ENCODE data around the gene SLIT1. TPM values are rescaled to one million over a fixed set of nuclear protein-coding genes. Genes with fewer than 3 reads are reported as not detected.
A peak's percentile ranks its signal among the peaks of the same experiment; 100 is the strongest.

The SLIT1 gene
- total RNA-seq, 1 donor = under 0.01 TPM

DNA sequence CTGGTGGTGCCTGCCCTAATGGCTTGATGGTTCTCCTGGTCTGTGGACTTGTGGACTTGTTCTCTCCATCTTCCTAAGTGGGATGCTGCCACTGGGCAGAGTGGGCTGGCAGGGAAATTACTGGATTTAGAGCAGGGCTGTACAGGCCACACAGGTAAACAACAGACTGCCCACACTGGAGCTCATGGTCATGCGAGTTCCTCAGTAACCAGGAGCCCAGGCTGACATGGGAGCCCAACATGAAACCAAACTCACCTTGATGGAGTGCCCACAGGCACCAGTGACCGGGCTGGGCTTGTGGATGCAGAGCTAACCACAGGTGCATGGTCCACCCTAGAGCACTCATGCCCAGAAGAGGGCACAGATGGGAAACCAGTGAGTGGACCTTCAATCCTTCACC lies 116.7 kb downstream of the SLIT1 start:
- no peak for DNase-seq (ENCODE audit: low read depth in 2 of 3, low spot score in 2 of 3)

DNA sequence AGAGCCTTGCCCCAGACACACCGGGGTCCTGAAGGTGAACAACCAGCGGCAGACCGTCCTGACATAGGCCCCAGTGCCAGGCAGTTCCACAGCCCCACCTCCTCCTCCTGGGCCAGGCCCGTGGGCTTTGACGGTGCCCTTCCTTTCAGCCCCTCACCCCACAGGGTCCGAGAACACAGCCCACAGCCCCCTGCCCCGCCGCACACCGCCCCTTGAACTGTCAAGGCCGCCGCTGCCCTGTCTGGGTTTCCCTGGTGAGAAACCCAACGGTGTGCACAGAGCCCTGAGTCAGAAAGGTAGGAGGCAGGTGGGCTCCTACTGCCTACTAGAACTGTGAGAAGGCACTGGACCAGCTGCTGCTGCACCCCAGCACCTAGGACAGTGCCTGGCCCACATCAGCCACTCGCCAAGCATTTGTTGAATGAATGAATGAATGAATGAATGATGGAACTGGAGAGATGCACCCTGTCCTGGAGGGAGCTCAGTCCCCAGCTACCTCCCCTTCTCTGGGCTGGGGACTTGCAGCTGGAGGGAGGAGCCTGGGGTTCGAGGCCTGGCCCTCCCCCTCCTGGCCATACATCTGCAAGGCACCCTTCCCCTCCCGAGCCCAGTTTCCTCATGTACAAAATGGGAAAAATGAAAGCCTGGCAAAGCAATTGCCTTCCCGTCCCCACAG lies 117.9 kb downstream of the SLIT1 start:
- DNase-seq (ENCODE audit: low read depth in 2 of 3, low spot score in 2 of 3) = peak in 1 of 3 donors; percentile 6

DNA sequence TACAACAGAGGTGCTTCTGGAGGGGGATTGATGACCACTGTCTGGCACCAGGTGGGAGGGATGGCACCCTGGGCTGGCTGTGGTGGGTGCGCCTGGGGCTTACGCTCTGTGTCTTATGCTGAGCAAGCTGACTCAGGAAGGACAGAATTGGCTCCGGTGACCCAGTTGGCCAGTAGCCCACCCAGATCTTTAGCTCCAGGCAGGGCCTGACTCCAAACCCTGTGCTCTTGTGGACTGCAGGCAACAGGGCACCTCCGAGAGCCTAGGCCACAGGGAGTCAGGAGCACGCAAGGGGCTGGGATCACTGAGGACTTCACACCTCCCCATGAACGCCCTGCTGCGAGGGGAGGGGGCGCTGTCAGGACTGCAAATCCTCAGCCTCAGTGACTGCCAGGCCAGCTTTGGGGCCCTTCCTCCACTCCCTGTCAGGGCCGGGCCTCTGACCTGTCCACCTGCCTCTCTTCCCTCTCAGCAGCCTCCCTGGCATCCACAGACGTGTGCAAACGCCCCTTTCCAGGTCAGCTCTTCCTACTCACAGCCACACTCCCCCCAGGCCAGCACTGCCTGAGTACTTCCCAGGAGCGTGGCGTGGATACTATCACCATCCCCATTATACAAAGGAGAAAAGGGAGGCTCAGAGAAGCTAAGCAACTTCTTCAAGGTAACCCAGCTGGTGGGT lies 118.7 kb downstream of the SLIT1 start:
- DNase-seq (ENCODE audit: low read depth in 2 of 3, low spot score in 2 of 3) = no peak

DNA sequence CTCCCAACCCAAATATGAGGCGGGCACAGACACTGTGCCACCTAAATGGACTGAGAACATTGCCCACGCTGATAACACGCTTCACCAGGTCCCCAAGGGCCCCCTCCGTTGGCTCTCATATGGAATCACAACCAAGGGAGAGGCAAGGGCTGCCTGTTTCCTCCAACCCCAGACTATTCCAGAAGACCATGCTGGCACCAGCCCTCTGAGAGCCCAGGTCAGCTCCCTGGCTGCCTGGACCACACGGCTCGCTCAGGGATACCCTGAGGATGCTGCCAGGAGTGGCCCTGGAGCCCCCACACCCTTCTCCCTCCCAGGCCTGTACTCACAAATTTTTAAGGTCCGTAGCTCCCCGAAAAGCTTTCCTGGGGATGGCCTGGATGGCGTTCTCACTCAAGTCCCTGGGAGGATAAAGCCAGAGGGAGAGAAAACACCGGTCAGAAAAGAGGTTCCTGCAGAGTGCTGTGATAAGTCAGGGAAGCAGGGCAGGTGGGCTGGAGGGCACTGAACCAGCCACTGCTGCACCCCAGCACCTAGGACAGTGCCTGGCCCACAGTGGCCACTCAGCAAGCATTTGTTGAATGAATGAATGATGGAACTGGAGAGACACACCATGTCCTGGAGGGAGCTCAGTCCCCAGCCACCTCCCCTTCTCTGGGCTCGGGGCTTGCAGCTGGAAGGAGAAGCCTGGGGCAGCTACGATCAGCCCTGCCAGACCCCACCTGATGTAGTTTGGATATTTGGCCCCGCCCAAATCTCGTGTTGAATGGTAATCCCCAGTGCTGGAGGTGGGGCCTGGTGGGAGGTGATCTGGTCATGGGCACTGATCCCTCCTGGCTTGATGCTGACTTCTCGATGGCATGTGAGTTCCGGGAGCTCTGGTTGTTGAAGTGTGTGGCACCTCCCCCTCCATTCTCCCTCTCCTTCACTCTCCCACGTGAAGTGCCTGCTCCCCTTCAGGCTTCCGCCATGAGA lies 119.8 kb downstream of the SLIT1 start:
- no peak for DNase-seq (ENCODE audit: low read depth in 2 of 3, low spot score in 2 of 3)

DNA sequence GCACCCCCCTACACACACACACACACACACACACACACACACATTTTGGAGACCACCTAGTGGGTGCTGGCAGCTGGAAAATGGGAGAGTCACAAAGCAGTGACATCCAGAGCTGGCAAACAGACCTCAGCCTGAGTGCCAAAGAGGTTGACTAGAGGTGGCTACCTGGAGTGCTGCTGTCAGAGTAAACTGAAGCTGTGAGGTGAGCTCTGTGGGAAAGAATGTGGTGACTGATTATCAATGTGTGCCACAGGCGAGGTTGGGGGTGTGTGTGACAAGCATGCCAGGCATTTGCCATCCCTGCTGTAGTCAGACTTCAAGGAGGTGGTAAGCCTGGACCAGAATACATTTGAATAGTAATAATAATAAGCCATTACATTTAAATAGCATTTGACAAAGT lies 120.6 kb downstream of the SLIT1 start:
- DNase-seq (ENCODE audit: low read depth in 2 of 3, low spot score in 2 of 3) = no peak

DNA sequence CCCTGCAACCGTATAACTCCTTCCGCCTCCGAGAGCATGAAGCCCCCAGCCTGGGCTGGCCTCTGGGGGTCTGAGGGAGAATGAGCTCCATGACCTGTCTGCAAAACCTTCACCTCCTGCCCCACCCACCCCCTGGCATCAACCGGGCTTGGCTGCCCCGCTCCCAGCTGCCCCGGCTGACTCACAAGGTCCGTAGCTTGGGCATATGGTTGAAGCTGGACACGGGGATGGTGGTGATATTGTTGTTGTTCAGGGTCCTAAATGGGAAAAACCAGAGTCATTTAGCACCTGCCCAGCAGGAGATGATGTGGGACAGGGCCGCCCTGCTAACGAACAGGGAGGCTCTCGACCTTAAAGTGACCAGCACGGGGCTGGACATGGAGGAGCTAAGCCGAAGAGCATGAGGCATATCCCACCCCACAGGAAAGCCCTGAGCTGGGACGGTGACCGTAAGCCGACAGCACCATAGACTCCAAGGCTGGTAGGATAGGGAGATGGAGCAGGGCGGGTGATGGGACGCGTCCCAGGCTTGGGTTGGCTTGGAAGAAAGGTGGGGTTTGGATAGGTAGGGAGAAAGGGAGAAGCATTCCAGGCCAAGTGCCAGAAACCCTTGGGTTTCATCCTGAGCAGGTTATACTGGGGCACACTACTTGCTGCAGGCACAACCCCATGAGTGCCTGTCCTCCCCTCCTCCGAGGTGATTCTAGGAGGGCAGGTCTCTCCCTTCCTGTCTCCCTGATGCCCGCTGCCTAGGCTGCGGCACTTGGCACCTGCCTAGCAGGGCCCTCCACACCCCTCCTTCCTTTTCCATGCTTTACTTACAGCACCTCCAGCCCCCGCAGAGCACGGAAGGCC lies 121.5 kb downstream of the SLIT1 start:
- DNase-seq (ENCODE audit: low read depth in 2 of 3, low spot score in 2 of 3) = no peak

DNA sequence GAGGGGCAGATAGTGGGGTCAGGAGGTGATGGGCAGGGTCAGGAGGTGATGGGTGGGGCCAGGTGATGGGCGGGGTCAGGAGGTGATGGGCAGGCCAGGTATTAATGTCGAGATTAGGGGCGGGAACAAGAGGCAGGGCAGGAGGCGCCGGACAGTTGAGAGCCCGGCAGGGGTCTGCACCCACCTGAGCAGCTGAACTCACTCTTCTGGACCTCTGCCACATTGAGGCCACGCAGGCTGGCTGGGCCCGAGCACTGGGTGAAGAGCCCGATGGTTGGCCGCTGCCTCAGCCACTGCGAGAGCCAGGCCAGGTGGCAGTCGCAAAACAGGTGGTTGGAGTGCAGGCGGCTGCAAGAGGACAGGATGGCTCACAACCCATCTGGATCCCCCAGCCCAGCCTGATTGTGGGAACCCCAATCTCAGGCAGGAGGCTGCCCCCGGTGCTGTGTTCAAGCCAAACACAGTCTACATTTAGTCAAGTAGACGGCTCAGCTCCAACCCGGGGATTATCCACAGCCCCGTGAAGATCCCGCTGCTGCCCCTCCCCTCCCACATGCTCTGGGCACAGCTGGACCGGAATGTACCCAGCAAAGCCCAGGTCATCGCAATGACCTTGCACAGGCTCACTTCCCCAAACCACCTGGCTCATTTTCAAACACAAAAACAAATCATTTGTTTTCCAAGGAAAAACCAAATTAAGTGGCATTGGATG lies 122.3 kb downstream of the SLIT1 start:
- no peak for DNase-seq (ENCODE audit: low read depth in 2 of 3, low spot score in 2 of 3)

DNA sequence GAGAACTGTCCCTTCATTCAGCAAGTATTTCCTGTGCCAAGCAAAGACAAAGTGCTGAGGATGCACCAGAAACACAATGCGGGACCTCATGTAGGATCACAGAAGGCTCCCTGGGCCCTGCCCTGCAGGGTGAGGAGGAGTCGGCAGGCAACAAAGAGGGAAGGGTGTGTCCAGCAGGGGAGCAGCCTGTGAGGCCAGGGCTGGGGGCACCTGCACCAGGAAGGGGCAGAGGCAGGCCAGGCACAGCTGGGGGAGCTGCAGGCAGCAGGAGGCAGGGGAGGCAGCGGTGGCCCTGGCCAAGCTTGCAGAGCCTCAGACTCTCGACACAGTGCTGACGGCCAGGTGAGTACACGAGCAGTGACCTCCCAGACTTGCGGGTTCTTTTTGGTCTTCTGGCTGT lies 123.3 kb downstream of the SLIT1 start:
- no peak for DNase-seq (ENCODE audit: low read depth in 2 of 3, low spot score in 2 of 3)

DNA sequence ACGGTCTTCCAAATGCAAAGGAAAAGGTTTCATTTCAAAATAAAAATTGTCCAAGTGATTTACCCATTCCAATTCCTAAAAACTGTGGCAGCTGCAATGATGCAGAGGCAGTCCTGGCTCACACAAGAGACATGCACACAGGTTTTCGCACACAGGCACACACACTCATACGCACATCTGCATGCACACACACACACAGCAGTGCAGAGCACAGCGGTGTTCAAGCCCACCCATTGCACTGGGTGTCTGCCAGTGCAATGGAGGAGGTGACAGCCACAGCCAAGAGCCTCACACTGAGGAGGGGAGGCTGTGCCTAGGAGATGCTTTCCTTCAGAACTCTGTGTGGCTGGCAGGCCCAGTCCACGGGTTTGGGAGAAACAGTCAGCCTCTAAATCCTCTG lies 123.7 kb downstream of the SLIT1 start:
- DNase-seq (ENCODE audit: low read depth in 2 of 3, low spot score in 2 of 3) = no peak

DNA sequence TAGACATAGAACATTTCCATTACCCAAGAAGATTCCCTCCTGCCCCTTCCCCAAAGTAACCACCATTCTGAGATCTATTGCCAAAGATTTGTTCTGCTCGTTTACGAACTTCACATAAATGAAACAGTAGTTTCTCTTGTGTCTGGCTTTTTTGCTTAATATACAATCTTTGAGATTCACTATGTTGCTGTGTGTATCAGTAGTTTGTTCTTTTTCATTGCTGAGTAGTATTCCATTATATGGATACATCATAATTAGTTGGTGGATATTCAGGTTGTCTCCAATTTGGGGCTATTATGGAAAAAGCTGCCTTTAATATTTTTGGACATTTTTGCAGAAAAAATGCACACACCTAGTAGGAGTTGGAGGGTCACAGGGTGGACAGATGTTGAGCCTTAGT lies 124.3 kb downstream of the SLIT1 start:
- no peak for DNase-seq (ENCODE audit: low read depth in 2 of 3, low spot score in 2 of 3)

DNA sequence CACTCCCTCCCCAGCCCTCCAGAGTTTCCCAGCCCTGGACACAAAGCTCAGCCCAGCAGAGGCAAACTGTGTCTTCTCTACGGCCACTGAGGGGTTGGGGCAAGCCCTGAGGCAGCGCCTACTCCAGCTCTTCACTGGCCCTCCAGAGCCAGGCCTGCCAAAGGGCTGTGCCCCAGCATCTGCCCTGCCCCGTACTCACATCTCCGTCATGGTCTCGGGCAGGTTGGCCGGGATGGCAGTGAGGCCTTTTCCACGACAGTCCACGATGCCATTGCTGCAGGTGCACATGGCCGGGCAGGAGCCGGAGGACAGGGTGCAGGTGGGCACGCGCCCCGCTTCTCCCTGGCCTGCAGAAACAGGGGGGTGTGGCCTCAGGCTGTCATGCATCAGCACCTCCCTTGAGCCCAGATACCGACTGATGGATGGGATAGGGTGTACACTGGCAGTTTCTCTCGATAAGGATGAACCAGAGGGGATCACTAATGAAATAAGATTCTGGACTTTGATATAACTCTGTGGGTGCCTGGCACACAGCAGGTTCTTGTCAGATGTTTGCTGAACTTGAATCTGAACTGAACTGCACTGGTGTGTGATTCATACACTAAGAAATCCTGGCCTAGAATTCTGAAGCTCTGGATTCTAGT lies 125.2 kb downstream of the SLIT1 start:
- DNase-seq (ENCODE audit: low read depth in 2 of 3, low spot score in 2 of 3) = no peak

DNA sequence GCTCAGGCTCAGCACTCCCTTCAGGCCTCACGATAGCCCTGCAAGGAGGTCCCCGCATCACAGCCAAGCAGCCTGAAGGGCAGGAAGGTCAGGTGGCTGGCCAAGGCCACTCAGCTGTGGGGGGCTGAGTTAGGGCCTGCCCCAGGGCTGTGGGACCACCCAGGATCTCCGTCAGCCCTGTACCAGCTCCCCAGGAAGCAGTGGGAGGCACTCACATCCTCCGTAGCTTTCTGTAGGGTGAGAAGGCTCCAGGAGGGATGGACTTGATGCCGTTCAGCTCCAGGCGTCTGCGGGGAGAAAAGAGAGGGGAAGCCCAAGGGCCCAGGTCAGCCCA lies 125.9 kb downstream of the SLIT1 start:
- no peak for DNase-seq (ENCODE audit: low read depth in 2 of 3, low spot score in 2 of 3)

DNA sequence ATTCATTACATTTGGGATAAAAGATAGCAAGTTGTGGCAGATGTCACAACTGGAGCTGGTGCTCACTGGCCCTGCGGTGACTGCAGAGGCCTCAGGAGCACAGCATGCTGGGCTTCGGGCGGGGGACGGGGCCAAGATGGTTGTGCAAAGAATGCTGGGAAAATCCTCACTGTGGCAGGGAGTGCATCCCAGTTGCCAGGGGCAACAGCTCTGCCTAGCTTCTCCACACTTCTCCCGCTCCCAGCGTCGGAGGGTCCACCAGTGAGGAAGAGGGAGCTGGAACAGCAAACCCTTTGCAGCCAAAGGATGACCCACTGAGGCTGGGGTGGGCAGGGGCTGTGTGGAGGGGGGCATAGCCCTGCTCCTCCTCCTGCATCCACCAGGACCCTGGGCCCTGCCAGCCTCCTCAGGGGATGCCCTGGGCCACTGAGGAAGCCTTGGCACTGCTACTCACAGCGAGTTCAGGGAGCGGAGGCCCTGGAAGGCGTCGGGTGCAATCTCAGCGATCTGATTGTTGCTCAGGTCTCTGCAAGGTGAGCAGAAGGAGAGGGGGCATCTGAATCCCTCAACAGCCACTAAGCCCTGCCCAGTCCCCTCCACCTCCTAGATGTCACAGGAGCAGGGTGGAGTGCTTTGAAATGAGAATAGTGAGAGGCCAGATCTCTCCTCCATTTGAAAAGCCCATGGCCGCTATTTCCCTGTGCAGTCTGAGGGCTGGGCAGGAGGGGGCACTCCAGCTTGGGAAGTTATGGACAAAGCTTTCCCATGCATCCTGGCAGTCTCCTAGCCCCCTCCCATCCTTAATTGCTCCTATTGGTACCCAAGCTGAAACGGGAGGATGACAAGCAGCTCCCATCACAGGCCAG lies 126.5 kb downstream of the SLIT1 start:
- DNase-seq (ENCODE audit: low read depth in 2 of 3, low spot score in 2 of 3) = no peak

DNA sequence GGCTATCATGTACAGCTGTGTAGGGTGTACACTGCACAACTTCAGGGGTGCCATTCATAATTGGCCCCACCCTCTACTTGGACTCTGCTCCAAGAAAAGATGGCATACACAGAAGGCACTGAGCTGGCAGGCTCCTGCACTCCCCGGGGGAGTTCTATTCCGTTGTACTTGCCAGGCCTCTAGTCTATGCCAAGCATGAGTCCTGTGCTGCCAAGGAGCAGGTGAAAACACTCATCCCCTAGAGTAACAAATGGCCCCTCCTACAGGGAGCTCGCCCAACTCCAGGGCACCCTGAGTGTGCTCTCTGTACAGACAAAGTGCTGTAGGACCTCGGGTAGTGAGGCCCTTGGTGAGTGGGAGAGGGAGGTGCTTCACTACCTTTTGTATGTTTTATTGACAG lies 127.2 kb downstream of the SLIT1 start:
- no peak for DNase-seq (ENCODE audit: low read depth in 2 of 3, low spot score in 2 of 3)

DNA sequence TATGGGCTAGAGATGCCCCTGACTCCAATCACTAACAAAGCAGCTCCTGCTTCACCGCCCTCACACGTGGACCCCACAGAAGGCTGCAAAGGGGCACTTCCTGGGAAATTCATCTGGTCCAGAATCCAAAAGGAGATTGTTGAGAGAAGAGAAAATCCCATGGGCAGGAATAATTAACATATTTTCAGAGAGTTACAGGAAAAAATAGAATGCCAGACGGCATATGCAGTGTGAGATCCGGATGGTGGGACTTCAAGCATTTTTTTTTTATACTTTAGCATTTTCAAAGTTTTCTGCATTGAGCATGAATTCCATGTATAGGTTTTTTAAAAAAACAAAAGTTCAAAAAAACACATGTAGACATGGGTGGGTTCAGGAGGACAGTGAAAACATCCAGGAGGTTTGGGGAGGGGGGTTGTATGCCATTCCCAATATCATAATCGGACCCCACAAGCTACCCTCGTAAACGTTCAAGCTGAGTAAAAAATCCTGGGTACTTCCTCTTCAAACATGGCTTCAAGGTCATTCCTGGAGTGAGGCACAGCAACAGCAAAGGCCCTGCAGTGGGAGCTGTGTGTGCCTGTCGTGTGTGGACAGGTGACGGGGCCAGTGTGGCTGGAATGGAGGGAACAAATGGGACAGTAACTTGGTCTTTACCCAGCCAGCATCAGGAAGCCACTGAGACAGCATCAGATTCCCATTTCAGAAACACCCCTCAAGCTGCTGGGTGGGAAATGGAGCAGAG lies 128.1 kb downstream of the SLIT1 start:
- DNase-seq (ENCODE audit: low read depth in 2 of 3, low spot score in 2 of 3) = no peak

DNA sequence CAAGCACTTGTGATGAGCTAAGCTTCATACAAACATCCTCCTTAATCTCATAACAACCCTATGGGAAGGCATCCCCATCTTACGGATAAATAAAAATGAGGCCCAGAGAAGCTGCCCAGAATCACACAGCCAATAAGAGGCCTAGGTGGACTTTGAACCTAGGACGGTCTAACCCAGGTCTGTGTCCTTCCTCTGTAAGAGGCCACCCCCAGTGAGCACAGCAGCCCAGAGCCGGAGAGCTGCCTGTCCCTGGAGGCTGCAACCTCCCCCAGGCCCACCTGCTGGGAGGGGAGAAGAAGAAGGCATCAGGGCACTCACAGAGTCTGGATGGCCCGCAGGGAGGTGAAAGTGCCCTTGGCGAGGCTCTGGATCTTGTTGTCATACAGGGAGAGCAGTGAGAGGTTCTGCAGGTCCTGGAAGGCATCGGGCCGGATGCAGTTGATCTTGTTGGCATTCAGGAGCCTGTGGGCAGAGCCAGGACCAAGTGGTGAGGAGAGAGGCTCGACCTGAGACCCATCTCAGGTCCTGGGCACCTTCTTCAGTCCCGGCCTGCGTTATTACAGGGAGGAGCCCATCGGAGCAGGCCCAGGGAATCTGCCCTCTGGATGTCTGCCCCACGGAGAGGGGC lies 129.6 kb downstream of the SLIT1 start:
- no peak for DNase-seq (ENCODE audit: low read depth in 2 of 3, low spot score in 2 of 3)

DNA sequence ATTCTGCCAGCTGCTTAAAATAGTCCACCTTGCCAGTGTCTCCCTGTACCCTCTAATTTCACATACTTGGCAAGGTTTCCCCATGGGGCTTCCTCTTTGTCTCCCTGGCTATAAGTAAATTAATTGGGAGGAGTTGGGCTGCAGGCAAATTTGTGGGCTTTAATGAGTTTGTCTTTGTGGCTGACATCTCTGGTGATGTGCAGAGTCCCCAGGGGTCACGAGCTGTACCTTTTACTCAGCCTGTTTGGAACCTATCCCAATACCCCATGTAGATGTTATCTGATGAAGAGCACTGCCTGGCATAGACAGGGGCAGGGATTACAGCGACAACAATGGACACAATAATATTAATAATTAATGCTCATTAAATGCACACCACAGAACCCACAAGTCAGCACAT lies 132.5 kb downstream of the SLIT1 start:
- DNase-seq (ENCODE audit: low read depth in 2 of 3, low spot score in 2 of 3) = no peak
